ENCODE data around the gene RFTN1. TPM values are rescaled to one million over a fixed set of nuclear protein-coding genes. Genes with fewer than 3 reads are reported as not detected.

Gene RFTN1
- total and polyA plus RNA-seq, 2 experiments from 2014 or later: 3.3 to 7.2 TPM

DNA sequence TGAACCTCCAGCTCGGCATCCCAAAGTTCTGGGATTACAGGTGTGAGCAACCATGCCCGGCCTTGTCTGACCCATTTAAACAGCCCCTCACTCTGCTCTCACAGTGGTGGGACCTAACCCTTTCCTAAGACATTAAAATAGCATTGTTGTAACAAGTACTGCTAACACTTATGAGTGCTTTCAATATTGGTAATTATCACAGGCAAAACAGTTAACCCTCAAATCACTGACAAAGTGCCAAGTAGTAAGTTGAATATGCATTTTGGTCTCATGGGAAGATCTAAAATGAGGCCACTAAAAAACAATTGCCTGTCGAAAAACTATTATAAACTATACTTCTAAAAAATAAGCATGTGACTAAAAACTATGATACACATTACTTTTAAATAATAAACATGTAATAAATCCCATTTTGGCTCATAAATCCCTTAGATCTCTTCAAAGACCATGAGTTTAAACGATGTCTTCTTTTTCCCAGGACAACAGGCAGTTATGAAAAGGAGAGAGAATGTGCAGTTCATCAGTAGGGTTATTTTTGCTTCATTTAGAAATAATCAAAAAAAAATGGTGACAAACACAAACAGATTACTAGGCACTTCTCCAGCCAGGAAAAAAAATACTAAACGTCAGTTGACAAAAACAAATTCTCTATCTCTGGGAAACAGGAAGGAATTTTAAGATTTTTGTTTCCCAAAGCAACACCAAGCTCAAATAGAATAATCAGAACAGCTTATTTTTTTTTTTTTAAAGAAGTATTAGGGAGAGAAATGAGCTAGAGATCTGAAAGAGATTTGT is 95.4 kb downstream of the RFTN1 start:
- no peak for ATAC-seq
- peaks cover 3% of the 10 kb centered on the region for H3K27me3 Mint-ChIP-seq (ENCODE audit: insufficient read depth, low read depth, poor library complexity)
- Histone ChIP-seq H2AFZ (no peak overlapping the region), H3K79me2 (replicated peaks; ENCODE audit: insufficient read depth) (no peaks in the 10 kb centered on the region), H3F3A (replicated peaks; ENCODE audit: low read depth) (no peaks in the 10 kb centered on the region), H3K36me3 (ENCODE audit: insufficient read depth) (no peaks in the 10 kb centered on the region), H3K27me3 (ENCODE audit: insufficient read depth) (no peaks in the 10 kb centered on the region), H3K9me2 (ENCODE audit: insufficient read depth) (no peaks in the 10 kb centered on the region), H3K4me1 (ENCODE audit: insufficient read depth) (no peaks in the 10 kb centered on the region), H4K20me1 (replicated peaks; ENCODE audit: insufficient read depth) (no peaks in the 10 kb centered on the region), H3K4me2 (no peak overlapping the region), H3K4me3 (no peak overlapping the region), H3K27ac (ENCODE audit: low read depth) (no peak overlapping the region)
- TF ChIP-seq CREB1 (CRISPR knock-in tag; IDR thresholded peaks at IDR 0.05; ENCODE audit: low read depth) (no peak), NANOG (IDR thresholded peaks at IDR 0.05; ENCODE audit: borderline replicate concordance) (no peak), STAT1 (IDR thresholded peaks at IDR 0.05; ENCODE audit: unreplicated experiment) (no peak), JUNB (IDR thresholded peaks at IDR 0.05; ENCODE audit: unreplicated experiment) (no peak), POLR2AphosphoS5 (IDR thresholded peaks at IDR 0.05; ENCODE audit: low read depth) (no peak), EZH2phosphoT487 (IDR thresholded peaks at IDR 0.05; ENCODE audit: unreplicated experiment) (no peak), EZH2 (IDR thresholded peaks at IDR 0.05; ENCODE audit: low read depth, unreplicated experiment) (no peak), ZNF331 (CRISPR knock-in tag; IDR thresholded peaks at IDR 0.05; ENCODE audit: low read depth) (no peak), ZNF114 (CRISPR knock-in tag; IDR thresholded peaks at IDR 0.05) (no peak)
- TF ChIP-seq, protein P1, sequence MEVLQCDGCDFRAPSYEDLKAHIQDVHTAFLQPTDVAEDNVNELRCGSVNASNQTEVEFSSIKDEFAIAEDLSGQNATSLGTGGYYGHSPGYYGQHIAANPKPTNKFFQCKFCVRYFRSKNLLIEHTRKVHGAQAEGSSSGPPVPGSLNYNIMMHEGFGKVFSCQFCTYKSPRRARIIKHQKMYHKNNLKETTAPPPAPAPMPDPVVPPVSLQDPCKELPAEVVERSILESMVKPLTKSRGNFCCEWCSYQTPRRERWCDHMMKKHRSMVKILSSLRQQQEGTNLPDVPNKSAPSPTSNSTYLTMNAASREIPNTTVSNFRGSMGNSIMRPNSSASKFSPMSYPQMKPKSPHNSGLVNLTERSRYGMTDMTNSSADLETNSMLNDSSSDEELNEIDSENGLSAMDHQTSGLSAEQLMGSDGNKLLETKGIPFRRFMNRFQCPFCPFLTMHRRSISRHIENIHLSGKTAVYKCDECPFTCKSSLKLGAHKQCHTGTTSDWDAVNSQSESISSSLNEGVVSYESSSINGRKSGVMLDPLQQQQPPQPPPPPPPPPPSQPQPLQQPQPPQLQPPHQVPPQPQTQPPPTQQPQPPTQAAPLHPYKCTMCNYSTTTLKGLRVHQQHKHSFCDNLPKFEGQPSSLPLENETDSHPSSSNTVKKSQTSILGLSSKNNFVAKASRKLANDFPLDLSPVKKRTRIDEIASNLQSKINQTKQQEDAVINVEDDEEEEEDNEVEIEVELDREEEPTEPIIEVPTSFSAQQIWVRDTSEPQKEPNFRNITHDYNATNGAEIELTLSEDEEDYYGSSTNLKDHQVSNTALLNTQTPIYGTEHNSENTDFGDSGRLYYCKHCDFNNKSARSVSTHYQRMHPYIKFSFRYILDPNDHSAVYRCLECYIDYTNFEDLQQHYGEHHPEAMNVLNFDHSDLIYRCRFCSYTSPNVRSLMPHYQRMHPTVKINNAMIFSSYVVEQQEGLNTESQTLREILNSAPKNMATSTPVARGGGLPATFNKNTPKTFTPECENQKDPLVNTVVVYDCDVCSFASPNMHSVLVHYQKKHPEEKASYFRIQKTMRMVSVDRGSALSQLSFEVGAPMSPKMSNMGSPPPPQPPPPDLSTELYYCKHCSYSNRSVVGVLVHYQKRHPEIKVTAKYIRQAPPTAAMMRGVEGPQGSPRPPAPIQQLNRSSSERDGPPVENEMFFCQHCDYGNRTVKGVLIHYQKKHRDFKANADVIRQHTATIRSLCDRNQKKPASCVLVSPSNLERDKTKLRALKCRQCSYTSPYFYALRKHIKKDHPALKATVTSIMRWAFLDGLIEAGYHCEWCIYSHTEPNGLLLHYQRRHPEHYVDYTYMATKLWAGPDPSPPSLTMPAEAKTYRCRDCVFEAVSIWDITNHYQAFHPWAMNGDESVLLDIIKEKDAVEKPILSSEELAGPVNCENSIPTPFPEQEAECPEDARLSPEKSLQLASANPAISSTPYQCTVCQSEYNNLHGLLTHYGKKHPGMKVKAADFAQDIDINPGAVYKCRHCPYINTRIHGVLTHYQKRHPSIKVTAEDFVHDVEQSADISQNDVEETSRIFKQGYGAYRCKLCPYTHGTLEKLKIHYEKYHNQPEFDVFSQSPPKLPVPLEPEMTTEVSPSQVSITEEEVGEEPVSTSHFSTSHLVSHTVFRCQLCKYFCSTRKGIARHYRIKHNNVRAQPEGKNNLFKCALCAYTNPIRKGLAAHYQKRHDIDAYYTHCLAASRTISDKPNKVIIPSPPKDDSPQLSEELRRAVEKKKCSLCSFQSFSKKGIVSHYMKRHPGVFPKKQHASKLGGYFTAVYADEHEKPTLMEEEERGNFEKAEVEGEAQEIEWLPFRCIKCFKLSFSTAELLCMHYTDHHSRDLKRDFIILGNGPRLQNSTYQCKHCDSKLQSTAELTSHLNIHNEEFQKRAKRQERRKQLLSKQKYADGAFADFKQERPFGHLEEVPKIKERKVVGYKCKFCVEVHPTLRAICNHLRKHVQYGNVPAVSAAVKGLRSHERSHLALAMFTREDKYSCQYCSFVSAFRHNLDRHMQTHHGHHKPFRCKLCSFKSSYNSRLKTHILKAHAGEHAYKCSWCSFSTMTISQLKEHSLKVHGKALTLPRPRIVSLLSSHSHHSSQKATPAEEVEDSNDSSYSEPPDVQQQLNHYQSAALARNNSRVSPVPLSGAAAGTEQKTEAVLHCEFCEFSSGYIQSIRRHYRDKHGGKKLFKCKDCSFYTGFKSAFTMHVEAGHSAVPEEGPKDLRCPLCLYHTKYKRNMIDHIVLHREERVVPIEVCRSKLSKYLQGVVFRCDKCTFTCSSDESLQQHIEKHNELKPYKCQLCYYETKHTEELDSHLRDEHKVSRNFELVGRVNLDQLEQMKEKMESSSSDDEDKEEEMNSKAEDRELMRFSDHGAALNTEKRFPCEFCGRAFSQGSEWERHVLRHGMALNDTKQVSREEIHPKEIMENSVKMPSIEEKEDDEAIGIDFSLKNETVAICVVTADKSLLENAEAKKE (CRISPR knock-in tag; IDR thresholded peaks at IDR 0.05): no peak
- TF ChIP-seq, protein P2, sequence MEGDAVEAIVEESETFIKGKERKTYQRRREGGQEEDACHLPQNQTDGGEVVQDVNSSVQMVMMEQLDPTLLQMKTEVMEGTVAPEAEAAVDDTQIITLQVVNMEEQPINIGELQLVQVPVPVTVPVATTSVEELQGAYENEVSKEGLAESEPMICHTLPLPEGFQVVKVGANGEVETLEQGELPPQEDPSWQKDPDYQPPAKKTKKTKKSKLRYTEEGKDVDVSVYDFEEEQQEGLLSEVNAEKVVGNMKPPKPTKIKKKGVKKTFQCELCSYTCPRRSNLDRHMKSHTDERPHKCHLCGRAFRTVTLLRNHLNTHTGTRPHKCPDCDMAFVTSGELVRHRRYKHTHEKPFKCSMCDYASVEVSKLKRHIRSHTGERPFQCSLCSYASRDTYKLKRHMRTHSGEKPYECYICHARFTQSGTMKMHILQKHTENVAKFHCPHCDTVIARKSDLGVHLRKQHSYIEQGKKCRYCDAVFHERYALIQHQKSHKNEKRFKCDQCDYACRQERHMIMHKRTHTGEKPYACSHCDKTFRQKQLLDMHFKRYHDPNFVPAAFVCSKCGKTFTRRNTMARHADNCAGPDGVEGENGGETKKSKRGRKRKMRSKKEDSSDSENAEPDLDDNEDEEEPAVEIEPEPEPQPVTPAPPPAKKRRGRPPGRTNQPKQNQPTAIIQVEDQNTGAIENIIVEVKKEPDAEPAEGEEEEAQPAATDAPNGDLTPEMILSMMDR (conservative IDR thresholded peaks at IDR 0.05; ENCODE audit: low read depth in 2 of 2): no peak
- TF ChIP-seq, protein P3, sequence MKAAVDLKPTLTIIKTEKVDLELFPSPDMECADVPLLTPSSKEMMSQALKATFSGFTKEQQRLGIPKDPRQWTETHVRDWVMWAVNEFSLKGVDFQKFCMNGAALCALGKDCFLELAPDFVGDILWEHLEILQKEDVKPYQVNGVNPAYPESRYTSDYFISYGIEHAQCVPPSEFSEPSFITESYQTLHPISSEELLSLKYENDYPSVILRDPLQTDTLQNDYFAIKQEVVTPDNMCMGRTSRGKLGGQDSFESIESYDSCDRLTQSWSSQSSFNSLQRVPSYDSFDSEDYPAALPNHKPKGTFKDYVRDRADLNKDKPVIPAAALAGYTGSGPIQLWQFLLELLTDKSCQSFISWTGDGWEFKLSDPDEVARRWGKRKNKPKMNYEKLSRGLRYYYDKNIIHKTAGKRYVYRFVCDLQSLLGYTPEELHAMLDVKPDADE (IDR thresholded peaks at IDR 0.05): no peak
- TF ChIP-seq, protein P4, sequence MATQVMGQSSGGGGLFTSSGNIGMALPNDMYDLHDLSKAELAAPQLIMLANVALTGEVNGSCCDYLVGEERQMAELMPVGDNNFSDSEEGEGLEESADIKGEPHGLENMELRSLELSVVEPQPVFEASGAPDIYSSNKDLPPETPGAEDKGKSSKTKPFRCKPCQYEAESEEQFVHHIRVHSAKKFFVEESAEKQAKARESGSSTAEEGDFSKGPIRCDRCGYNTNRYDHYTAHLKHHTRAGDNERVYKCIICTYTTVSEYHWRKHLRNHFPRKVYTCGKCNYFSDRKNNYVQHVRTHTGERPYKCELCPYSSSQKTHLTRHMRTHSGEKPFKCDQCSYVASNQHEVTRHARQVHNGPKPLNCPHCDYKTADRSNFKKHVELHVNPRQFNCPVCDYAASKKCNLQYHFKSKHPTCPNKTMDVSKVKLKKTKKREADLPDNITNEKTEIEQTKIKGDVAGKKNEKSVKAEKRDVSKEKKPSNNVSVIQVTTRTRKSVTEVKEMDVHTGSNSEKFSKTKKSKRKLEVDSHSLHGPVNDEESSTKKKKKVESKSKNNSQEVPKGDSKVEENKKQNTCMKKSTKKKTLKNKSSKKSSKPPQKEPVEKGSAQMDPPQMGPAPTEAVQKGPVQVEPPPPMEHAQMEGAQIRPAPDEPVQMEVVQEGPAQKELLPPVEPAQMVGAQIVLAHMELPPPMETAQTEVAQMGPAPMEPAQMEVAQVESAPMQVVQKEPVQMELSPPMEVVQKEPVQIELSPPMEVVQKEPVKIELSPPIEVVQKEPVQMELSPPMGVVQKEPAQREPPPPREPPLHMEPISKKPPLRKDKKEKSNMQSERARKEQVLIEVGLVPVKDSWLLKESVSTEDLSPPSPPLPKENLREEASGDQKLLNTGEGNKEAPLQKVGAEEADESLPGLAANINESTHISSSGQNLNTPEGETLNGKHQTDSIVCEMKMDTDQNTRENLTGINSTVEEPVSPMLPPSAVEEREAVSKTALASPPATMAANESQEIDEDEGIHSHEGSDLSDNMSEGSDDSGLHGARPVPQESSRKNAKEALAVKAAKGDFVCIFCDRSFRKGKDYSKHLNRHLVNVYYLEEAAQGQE (IDR thresholded peaks at IDR 0.05; ENCODE audit: unreplicated experiment): no peak
- no peak for DNase-seq (ENCODE audit: low spot score)
- H3K9me3 Mint-ChIP-seq: no peaks in the 10 kb centered on the region
- H3K4me1 Mint-ChIP-seq: peaks cover 5% of the 10 kb centered on the region
- no peak overlapping the region for H3K27ac Mint-ChIP-seq
- no peaks in the 10 kb centered on the region for H3K36me3 Mint-ChIP-seq (ENCODE audit: low read depth)
- H3K4me3 Mint-ChIP-seq: no peak overlapping the region

Data from GM23338 (cell line).